Ectodermal cell (in vitro differentiated cells): ENCODE data around the gene UBASH3B.

Experiments used
- H3K27ac ChIP-seq: 2 replicates; pipeline ENCODE4 v1.7.0; 2013; ENCODE audit warnings: mild to moderate bottlenecking, low read depth, low read length; ENCODE audit not compliant: insufficient read depth, poor library complexity, severe bottlenecking
- H3K27me3 ChIP-seq: 2 replicates; pipeline ENCODE4 v1.7.0; 2013; ENCODE audit warnings: mild to moderate bottlenecking, low read length; ENCODE audit not compliant: insufficient read depth, control insufficient read depth, poor library complexity, severe bottlenecking
- H3K36me3 ChIP-seq: one replicate; pipeline ENCODE4 v1.7.0; 2013; ENCODE audit warnings: low read length; ENCODE audit not compliant: control insufficient read depth, insufficient read depth
- H3K4me1 ChIP-seq: one replicate; pipeline ENCODE4 v1.7.0; 2013; ENCODE audit warnings: low read length; ENCODE audit not compliant: control insufficient read depth, insufficient read depth
- H3K4me3 ChIP-seq: 2 replicates; pipeline ENCODE4 v1.7.0; 2013; ENCODE audit warnings: low read depth, low read length, control low read depth; ENCODE audit not compliant: insufficient read depth
- H3K9me3 ChIP-seq: 2 replicates; pipeline ENCODE4 v1.7.0; 2013; ENCODE audit warnings: mild to moderate bottlenecking, low read length, moderate library complexity; ENCODE audit not compliant: control insufficient read depth
- WGBS, 2 experiments: methylation state at CpG; one replicate each; pipeline ENCODE4 v1.1.7; 2013; ENCODE audit warnings: missing lambda C conversion rate in 2 of 2; 5-methylcytosine and 5-hydroxymethylcytosine counted together

UBASH3B gene

DNA sequence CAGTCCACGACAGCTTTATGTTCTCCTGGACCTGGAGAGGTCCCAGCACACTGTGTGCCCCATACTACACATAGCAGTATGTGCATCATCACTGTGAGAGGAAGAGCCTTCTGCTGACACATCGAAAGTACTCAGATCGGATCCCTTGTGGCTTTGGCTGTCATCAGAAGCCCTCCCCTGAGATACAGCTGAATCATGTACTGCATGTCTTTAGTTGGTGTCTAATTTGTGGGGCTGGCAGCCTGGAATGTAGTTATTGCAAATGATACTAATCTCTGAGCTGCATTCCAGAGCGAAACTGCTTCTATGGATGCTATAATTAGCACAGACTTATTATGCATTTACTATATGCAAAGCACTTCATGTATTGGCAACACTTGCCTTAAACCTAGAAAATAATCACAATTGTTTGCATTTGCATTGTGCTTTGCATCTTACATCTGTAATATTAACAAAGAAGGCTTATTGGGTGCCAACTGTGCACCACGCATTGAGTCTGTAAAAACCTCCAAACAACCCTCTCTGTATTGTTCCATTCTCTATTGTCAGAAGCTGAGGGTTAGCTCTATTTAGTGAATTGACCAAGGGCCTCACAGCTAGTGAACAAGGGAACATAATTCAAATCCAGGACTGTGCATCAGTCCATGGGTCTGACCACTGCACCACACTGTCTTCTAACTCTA lies 93.6 kb downstream of the UBASH3B start:
- Histone ChIP-seq H3K4me1 (peaks cover 6% of the 10 kb centered on the region), H3K4me3 (no peak overlapping the region), H3K27me3 (no peaks in the 10 kb centered on the region), H3K9me3 (no peaks in the 10 kb centered on the region), H3K36me3 (no peaks in the 10 kb centered on the region), H3K27ac (no peak overlapping the region)
- WGBS, 2 experiments = 91 to 96% methylated on average over 5 of the region's 5 CpGs

- no peaks in the 10 kb centered on the region for H3K9me3 ChIP-seq
- 88 to 92% methylated on average over 5 of the region's 5 CpGs for WGBS, 2 experiments
- H3K36me3 ChIP-seq = no peaks in the 10 kb centered on the region
- no peak overlapping the region for H3K27ac ChIP-seq
- H3K4me3 ChIP-seq = no peak overlapping the region
- H3K4me1 ChIP-seq = peaks cover 6% of the 10 kb centered on the region
- no peaks in the 10 kb centered on the region for H3K27me3 ChIP-seq
Observed at GRCh38 chr11:122750049-122750448, 94.5 kb downstream of the UBASH3B start.

DNA sequence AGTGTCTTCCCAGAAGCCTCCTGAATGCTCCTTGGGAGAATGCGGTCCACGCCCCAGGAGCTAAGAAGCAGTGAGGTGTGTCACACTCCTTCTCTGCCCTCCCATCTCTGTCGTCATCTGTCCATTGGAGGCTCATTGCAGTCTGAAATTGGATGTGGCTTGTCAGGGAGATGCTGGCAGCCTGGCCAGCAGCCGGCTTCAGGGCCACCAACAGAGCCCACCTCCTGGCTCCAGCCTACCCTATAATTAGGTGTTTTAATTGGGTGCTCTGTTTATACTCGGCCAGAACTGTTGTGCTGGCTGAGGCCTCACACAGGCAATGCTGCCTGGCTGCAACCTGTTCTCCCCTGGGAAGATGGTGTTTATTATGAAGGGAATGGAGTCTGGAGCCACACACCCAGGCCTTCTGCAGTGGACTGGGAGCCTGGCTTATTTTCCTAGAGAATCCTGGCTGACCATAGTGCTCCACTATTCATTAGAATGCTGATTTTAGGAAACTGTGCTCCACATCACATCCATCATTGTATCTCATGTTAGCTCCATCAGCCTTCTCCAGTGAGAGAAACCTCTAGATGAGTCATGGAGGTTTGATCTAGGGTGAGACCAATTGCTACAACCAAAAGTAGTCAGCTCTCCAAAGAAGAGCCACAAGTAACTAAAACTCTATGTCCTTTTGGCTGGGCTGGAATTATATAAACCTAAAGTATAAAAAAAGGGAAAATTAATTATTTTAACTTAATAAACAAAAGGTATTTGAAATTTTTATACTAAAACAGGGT lies 96.0 kb downstream of the UBASH3B start:
- Histone ChIP-seq H3K36me3 (no peaks in the 10 kb centered on the region), H3K27ac (no peak overlapping the region), H3K27me3 (no peaks in the 10 kb centered on the region), H3K4me1 (peaks cover 6% of the 10 kb centered on the region), H3K9me3 (no peaks in the 10 kb centered on the region), H3K4me3 (no peak overlapping the region)
- WGBS, 2 experiments = 89 to 90% methylated on average over 5 of the region's 5 CpGs

- WGBS, 2 experiments = 83 to 93% methylated on average over 3 of the region's 3 CpGs
- Histone ChIP-seq H3K4me1 (no peaks in the 10 kb centered on the region), H3K27ac (no peak overlapping the region), H3K27me3 (no peaks in the 10 kb centered on the region), H3K36me3 (no peaks in the 10 kb centered on the region), H3K9me3 (no peaks in the 10 kb centered on the region), H3K4me3 (no peak overlapping the region)
Observed at GRCh38 chr11:122754028-122754427, 98.5 kb downstream of the UBASH3B start.

- H3K36me3 ChIP-seq = no peaks in the 10 kb centered on the region
- WGBS, 2 experiments = 87% methylated on average over 16 of the region's 16 CpGs
- no peaks in the 10 kb centered on the region for H3K9me3 ChIP-seq
- no peaks in the 10 kb centered on the region for H3K4me1 ChIP-seq
- H3K27me3 ChIP-seq = no peaks in the 10 kb centered on the region
- no peak overlapping the region for H3K4me3 ChIP-seq
- no peak overlapping the region for H3K27ac ChIP-seq
Observed at GRCh38 chr11:122754553-122755322, 99.2 kb downstream of the UBASH3B start.

DNA sequence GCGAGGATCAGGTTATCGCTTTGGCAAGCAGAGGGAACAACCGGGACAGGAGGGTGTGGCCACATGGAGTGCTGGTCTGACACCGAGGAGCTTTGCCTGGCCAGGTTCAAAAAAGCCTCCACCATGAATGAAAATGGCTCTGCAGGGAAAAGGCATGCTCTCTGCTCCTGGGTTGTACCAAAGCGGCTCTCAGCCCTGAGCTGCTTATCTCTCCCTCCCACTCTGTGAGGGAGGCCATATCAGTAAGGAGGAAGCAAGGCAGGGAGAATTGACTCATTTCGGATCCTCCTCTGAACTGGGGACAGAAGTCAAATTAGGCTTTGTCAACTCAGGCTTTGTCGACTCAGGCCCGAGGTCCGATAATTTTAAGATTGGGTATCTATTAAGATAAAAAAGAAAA lies 99.9 kb downstream of the UBASH3B start:
- Histone ChIP-seq H3K27me3 (no peaks in the 10 kb centered on the region), H3K4me1 (no peaks in the 10 kb centered on the region), H3K9me3 (no peaks in the 10 kb centered on the region), H3K27ac (no peak overlapping the region), H3K4me3 (no peak overlapping the region), H3K36me3 (no peaks in the 10 kb centered on the region)
- 79 to 81% methylated on average over 9 of the region's 9 CpGs for WGBS, 2 experiments

DNA sequence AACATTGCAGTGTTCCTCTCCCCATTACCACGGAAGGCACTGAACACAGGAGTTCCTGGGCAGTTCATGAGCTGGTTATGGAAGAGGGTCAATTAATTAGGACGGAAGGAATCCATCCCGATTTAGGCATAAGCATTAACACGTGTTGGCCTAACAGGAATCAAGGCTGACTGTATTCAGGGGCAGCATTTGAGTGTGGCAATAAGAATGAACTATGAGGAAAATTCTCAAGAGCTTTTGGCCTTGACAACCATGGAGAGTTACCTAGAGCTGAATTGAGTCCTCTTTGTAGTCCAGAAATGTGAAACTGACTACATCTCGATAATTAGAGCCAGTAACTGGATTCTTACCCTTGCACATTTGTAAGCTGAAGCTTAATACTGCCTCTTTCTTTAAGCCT lies 100.4 kb downstream of the UBASH3B start:
- H3K27ac ChIP-seq = no peak overlapping the region

DNA sequence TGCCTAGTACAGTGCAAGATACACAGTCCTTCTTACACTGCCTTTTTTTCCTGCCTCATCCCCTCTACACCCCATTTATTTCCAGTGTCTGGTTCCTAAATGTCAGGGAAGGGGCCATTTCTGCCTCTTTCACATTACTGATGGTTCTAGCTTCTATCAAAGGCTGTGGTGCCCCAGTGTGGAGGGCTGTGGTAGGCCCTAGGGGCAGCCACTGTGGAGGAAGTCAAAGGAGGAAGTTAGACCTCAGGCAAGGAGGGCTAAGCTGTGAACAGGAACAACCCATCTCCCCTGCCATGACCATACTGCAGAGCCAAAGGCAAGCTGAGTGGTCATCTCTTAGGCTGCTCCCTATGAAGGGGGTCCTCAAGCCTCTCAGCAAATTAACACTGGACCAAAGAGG lies 100.9 kb downstream of the UBASH3B start:
- no peaks in the 10 kb centered on the region for H3K4me1 ChIP-seq
- no peaks in the 10 kb centered on the region for H3K36me3 ChIP-seq
- no peaks in the 10 kb centered on the region for H3K9me3 ChIP-seq
- H3K27me3 ChIP-seq = no peaks in the 10 kb centered on the region
- H3K27ac ChIP-seq = no peak overlapping the region
- H3K4me3 ChIP-seq = no peak overlapping the region

More for the DNA sequence above, 100.4 kb downstream of the UBASH3B start:
- Histone ChIP-seq H3K4me3 (no peak overlapping the region), H3K36me3 (no peaks in the 10 kb centered on the region), H3K4me1 (no peaks in the 10 kb centered on the region), H3K27me3 (no peaks in the 10 kb centered on the region), H3K9me3 (no peaks in the 10 kb centered on the region)
- WGBS, 2 experiments = 93 to 94% methylated on average over 5 of the region's 5 CpGs

GRCh38 chr11:122757201-122757600 lies 101.7 kb downstream of the UBASH3B start:
- WGBS, 2 experiments = 89 to 98% methylated on average over 3 of the region's 3 CpGs
- H3K36me3 ChIP-seq = no peaks in the 10 kb centered on the region
- H3K4me1 ChIP-seq = no peaks in the 10 kb centered on the region
- H3K27ac ChIP-seq = no peak overlapping the region
- no peaks in the 10 kb centered on the region for H3K9me3 ChIP-seq
- H3K27me3 ChIP-seq = no peaks in the 10 kb centered on the region
- no peak overlapping the region for H3K4me3 ChIP-seq

DNA sequence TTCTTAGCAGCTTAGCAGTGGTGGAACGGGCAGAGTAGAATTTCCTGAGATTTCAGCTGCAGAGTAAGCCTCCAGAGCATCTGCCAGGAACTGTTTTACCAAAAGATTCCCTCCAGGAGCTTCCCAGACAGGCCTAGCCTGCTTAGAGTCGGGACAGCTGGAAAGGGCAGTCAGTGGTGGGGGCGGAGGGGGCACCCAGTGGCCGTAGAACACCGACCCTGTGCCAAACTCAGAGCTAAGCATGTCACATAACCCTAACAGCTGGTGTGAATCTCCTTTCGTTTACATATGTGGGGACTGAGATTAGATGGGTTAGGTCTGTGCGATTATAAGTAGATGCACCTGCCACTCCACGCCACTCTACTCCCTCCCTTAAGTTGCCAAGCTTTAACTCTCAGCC lies 102.8 kb downstream of the UBASH3B start:
- WGBS, 2 experiments = 92 to 97% methylated on average over 8 of the region's 8 CpGs
- H3K27me3 ChIP-seq = no peaks in the 10 kb centered on the region

More for the DNA sequence above, 102.8 kb downstream of the UBASH3B start:
- H3K27ac ChIP-seq = no peak overlapping the region
- no peak overlapping the region for H3K4me3 ChIP-seq
- H3K36me3 ChIP-seq = no peaks in the 10 kb centered on the region
- peaks cover 5% of the 10 kb centered on the region for H3K4me1 ChIP-seq
- H3K9me3 ChIP-seq = no peaks in the 10 kb centered on the region
